ENCODE measurements around the gene ALG12.

The ALG12 gene

DNA sequence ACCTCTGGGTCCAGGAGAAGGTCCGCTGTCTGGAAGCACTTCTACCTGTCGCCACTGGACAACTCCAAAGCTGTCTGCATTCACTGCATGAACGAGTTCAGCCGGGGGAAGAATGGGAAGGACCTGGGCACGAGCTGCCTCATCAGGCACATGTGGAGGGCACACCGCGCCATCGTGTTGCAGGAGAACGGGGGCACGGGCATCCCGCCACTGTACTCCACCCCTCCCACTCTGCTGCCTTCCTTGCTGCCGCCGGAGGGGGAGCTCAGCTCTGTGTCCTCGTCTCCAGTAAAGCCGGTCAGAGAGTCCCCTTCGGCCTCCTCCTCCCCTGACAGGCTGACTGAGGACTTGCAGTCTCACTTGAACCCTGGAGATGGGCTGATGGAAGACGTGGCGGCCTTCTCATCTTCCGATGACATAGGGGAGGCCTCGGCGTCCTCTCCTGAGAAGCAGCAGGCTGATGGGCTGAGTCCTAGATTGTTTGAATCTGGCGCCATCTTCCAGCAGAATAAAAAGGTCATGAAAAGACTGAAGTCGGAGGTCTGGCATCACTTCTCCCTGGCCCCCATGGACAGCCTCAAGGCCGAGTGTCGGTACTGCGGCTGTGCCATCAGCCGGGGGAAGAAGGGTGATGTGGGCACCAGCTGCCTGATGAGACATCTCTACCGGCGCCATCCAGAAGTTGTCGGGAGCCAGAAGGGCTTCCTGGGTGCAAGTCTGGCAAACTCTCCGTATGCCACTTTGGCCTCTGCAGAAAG lies 33.6 kb downstream of the ALG12 start:
- H3K4me3 ChIP-seq (ENCODE audit: low read depth, low read length), result no peak overlapping the region
- in situ Hi-C loops (cut with HindIII; ENCODE audit: low pct_ligation_motif_present, low sequenced_read_pairs), result no loop called here
- TF ChIP-seq, protein P1, sequence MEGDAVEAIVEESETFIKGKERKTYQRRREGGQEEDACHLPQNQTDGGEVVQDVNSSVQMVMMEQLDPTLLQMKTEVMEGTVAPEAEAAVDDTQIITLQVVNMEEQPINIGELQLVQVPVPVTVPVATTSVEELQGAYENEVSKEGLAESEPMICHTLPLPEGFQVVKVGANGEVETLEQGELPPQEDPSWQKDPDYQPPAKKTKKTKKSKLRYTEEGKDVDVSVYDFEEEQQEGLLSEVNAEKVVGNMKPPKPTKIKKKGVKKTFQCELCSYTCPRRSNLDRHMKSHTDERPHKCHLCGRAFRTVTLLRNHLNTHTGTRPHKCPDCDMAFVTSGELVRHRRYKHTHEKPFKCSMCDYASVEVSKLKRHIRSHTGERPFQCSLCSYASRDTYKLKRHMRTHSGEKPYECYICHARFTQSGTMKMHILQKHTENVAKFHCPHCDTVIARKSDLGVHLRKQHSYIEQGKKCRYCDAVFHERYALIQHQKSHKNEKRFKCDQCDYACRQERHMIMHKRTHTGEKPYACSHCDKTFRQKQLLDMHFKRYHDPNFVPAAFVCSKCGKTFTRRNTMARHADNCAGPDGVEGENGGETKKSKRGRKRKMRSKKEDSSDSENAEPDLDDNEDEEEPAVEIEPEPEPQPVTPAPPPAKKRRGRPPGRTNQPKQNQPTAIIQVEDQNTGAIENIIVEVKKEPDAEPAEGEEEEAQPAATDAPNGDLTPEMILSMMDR (IDR thresholded peaks at IDR 0.05; ENCODE audit: low read depth, low read length, missing control alignments), result no peak
- H3K27me3 ChIP-seq (replicated peaks), result no peaks in the 10 kb centered on the region
- H3K36me3 ChIP-seq (replicated peaks), result peaks cover 40% of the 10 kb centered on the region
- no peak overlapping the region for H3K27ac ChIP-seq
- no peak for DNase-seq

DNA sequence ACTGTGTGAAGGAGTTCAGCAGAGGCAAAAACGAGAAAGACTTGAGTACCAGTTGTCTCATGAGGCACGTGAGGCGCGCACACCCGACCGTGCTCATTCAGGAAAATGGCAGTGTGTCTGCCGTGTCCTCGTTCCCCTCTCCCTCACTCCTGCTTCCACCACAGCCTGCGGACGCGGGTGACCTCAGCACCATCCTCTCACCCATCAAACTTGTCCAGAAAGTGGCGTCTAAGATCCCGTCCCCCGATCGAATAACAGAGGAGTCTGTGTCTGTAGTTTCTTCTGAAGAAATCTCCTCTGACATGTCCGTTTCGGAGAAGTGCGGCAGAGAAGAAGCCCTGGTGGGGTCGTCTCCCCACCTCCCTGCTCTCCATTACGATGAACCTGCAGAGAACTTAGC lies 34.2 kb downstream of the ALG12 start:
- H3K36me3 ChIP-seq (replicated peaks), result peaks cover 36% of the 10 kb centered on the region
- H3K27me3 ChIP-seq (replicated peaks), result no peaks in the 10 kb centered on the region
- DNase-seq, result no peak
- in situ Hi-C loops (cut with HindIII; ENCODE audit: low pct_ligation_motif_present, low sequenced_read_pairs), result no loop called here
- H3K27ac ChIP-seq, result no peak overlapping the region
- TF ChIP-seq, protein P1 (IDR thresholded peaks at IDR 0.05; ENCODE audit: low read depth, low read length, missing control alignments), result no peak
- no peak overlapping the region for H3K4me3 ChIP-seq (ENCODE audit: low read depth, low read length)

DNA sequence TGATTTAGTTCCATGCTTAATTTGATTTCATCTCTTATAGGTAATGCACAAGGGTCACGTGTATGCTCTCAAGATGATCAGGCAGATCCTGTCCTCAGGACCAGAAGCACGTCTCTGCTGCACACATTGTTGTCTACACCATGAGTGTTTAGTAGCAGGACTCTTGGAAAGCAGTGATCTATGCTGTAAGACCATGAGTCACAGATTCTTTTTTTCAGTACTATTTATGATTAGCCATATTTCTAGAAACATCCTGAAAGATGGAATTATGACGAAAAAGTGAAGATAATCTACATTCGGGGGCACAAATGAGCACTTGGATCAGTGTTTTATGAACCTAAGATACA lies 35.0 kb downstream of the ALG12 start:
- Histone ChIP-seq H3K4me3 (ENCODE audit: low read depth, low read length) (no peak overlapping the region), H3K27ac (no peak overlapping the region), H3K27me3 (replicated peaks) (no peaks in the 10 kb centered on the region), H3K36me3 (replicated peaks) (peaks cover 31% of the 10 kb centered on the region)
- peak; percentile 12 for DNase-seq
- in situ Hi-C loops (cut with HindIII; ENCODE audit: low pct_ligation_motif_present, low sequenced_read_pairs), result no loop called here
- TF ChIP-seq, protein P1 (IDR thresholded peaks at IDR 0.05; ENCODE audit: low read depth, low read length, missing control alignments), result no peak

DNA sequence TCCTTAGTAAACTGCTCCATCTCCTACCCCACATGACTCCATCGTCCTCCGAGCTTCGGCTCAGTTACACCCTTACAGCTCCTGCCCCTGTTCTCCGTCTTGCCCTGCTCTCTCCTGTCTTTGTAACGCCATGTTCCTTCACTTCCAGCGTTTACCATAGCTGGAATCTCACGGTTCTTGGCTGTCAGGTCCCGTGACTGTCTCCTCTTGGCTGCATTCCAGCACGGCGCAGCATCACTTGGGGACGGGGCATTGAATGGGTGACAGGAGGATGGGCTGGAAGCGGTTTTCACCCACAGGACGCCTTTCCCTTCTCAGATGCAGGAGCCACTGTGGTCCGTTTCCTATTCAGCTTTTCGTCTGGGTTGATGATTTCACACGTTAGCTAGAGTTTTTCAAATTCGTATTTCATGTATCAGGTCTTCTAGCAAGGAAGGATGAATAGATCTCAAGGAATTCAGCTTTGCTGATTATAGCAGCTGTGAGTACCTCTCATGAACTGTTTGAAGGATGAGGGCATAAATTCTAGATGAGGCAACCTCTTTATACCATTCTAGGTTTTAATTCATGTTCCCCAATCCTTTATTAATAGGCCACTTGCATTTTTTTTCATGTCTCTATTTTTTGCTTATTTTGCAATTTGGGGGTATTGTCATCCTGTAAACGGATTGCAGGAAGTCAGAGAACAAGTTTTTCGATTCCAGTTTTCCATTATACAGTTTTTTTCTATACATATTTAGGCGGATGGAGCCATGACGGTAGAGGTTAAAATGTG lies 35.5 kb downstream of the ALG12 start:
- Histone ChIP-seq H3K27me3 (replicated peaks) (no peaks in the 10 kb centered on the region), H3K4me3 (ENCODE audit: low read depth, low read length) (no peak overlapping the region), H3K27ac (no peak overlapping the region), H3K36me3 (replicated peaks) (peaks cover 28% of the 10 kb centered on the region)
- DNase-seq, result peak; percentile 11
- in situ Hi-C loops (cut with HindIII; ENCODE audit: low pct_ligation_motif_present, low sequenced_read_pairs), result no loop called here
- TF ChIP-seq, protein P1 (IDR thresholded peaks at IDR 0.05; ENCODE audit: low read depth, low read length, missing control alignments), result no peak

DNA sequence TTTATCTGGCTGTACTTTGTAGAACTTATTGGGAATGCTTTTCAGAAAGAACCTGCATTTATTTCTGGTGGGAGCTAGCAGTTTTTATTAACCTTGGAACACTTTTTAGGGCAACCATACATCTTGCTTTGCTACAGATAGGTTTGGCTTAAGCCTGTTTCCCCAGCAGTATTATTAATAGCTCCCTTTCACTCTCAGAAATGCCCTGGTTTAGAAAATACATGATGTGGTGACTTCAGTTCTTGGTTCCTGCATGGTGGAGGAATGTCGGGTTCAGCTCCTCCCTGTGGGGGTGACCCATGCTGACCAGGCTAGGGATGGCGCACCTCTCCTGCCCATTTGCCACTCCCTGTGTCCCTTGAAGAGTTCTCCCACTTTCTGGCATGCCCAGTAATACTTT lies 36.4 kb downstream of the ALG12 start:
- no peak for DNase-seq
- no peak overlapping the region for H3K4me3 ChIP-seq (ENCODE audit: low read depth, low read length)
- TF ChIP-seq, protein P1 (IDR thresholded peaks at IDR 0.05; ENCODE audit: low read depth, low read length, missing control alignments), result no peak
- H3K36me3 ChIP-seq (replicated peaks), result peaks cover 22% of the 10 kb centered on the region
- in situ Hi-C loops (cut with HindIII; ENCODE audit: low pct_ligation_motif_present, low sequenced_read_pairs), result no loop called here
- no peak overlapping the region for H3K27ac ChIP-seq
- no peaks in the 10 kb centered on the region for H3K27me3 ChIP-seq (replicated peaks)
